GM10266 (cell line): ENCODE data around the gene ERMP1.
A peak's percentile ranks its signal among the peaks of the same experiment; 100 is the strongest.
"Not testable (repeated sequence)": the region's sequence is repeated elsewhere in the genome, so short reads cannot be mapped to it uniquely, and the experiment has no call there.

ENCODE experiments used
- DNase-seq: peaks from one replicate; pipeline ENCODE4 v3.0.0; 2012; ENCODE audit errors: extremely low spot score
- TF ChIP-seq, protein P1 (sequence below): IDR thresholded peaks from 2 replicates; pipeline ENCODE4 v1.5.1; 2012; ENCODE audit warnings: mild to moderate bottlenecking, low read depth; ENCODE audit not compliant: control insufficient read depth, insufficient read depth; ENCODE audit errors: missing control alignments

Gene ERMP1, protein sequence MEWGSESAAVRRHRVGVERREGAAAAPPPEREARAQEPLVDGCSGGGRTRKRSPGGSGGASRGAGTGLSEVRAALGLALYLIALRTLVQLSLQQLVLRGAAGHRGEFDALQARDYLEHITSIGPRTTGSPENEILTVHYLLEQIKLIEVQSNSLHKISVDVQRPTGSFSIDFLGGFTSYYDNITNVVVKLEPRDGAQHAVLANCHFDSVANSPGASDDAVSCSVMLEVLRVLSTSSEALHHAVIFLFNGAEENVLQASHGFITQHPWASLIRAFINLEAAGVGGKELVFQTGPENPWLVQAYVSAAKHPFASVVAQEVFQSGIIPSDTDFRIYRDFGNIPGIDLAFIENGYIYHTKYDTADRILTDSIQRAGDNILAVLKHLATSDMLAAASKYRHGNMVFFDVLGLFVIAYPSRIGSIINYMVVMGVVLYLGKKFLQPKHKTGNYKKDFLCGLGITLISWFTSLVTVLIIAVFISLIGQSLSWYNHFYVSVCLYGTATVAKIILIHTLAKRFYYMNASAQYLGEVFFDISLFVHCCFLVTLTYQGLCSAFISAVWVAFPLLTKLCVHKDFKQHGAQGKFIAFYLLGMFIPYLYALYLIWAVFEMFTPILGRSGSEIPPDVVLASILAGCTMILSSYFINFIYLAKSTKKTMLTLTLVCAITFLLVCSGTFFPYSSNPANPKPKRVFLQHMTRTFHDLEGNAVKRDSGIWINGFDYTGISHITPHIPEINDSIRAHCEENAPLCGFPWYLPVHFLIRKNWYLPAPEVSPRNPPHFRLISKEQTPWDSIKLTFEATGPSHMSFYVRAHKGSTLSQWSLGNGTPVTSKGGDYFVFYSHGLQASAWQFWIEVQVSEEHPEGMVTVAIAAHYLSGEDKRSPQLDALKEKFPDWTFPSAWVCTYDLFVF

DNA sequence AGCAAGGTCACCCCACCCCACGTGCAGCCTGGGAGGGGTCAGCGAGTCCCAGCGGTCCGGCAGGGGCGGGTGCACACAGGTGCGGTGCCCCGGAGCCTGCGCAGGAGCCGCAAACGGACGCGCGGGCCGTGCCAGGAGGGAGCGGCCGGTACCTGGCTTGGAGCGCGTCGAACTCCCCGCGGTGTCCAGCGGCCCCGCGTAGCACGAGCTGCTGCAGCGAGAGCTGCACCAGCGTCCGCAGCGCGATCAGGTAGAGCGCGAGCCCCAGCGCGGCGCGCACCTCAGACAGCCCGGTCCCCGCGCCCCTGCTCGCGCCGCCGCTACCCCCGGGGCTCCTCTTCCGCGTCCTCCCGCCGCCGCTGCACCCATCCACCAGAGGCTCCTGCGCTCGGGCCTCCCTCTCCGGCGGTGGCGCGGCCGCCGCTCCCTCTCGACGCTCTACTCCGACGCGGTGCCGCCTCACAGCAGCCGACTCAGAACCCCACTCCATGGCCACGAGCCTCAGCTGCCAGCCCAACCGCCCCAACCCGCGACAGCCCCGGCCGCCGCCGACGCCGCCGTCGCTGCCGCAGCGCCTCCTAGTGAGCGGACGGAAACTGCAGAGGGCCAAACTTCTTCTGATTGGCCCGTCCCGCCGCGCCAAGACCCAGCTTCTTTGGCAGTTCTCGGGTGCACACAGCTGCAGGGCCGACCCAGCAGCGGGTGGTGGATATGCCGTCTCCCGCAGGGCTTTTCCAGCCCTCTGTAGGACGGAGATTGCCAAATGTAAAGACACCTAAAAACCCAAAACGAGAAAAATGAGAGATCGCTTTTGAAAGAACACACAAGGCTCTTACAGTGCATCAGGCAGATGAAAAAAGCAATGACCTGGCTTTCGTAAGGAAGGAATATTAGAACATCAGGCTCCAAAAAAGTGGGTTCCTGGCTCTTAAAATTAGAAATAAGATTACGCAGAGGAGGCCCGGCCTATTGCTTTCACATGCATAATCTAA lies at the start of gene ERMP1:
Gene ERMP1 (minus strand): TSS at position 580 of the 992 bp plus-strand sequence. CDS start 90 bp downstream, at position 490.
- TF ChIP-seq, protein P1, sequence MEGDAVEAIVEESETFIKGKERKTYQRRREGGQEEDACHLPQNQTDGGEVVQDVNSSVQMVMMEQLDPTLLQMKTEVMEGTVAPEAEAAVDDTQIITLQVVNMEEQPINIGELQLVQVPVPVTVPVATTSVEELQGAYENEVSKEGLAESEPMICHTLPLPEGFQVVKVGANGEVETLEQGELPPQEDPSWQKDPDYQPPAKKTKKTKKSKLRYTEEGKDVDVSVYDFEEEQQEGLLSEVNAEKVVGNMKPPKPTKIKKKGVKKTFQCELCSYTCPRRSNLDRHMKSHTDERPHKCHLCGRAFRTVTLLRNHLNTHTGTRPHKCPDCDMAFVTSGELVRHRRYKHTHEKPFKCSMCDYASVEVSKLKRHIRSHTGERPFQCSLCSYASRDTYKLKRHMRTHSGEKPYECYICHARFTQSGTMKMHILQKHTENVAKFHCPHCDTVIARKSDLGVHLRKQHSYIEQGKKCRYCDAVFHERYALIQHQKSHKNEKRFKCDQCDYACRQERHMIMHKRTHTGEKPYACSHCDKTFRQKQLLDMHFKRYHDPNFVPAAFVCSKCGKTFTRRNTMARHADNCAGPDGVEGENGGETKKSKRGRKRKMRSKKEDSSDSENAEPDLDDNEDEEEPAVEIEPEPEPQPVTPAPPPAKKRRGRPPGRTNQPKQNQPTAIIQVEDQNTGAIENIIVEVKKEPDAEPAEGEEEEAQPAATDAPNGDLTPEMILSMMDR, result peak; percentile 96
- peak; percentile 88 for DNase-seq

DNA sequence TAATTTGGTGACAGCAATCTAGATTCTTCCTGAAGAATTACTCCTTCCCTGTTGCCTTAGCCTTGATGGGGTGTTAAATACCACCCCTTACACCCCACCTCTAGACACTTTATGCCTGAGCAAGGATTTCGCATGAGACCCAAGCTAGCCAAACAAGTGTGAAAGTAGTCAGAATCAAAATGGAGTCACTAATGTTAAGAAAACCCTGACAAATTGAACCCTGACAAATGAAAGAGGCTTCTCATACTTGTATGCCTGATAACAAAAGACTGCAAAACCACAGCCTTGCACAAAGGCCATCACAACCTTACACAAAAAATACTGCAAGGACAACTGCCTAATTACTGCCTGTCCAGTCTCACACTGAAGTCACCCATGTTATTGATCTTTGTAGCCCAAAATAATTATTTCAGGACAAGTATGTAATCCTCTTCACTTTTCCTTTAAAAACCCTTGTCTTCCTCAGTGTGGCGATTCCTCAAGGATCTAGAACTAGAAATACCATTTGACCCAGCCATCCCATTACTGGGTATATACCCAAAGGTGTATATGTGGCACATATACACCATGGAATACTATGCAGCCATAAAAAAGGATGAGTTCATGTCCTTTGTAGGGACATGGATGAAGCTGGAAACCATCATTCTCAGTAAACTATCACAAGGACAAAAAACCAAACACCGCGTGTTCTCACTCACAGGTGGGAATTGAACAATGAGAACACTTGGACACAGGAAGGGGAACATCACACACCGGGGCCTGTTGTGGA lies 49.5 kb upstream of the ERMP1 start:
- DNase-seq, result not testable (repeated sequence)

DNA sequence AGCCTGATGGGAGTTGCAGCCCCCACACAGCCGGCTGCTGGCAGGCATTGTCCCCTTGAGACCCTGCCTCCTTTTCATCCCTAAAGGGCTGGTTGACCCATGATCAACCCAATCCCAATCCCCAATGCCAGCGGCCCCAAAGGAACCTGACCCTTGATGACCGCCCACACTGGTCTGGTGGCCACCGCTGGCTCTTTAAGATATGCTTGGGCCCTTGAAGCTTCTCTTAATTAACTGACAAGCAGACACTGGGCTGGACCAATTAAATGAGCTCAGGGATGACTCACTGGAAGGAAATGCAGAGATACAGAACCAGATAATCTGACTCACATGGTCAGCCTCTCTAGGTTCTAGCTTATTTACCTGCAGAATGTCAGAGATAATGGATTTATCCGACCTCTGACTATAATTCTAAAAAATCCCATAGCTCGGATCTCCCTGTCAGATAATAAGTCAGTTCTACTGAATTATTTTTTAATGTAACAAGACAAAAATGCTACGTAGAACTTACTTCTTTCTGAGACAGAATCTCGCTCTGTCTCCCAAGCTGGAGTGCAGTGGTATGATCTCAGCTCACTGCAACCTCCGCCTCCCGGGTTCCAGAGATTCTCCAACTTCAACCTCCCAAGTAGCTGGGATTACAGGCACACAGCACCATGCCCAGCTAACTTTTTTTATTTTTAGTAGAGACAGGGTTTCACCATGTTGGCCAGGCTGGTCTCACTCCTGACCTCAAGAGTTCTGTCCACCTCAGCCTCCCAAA lies 46.7 kb upstream of the ERMP1 start:
- no peak for DNase-seq
- TF ChIP-seq, protein P1, result no peak

- TF ChIP-seq, protein P1, result no peak
- DNase-seq, result no peak
Measured at GRCh38 chr9:5876711-5877110, 43.8 kb upstream of the ERMP1 start.

GRCh38 chr9:5876026-5876425 lies 43.1 kb upstream of the ERMP1 start:
- TF ChIP-seq, protein P1, result no peak

DNA sequence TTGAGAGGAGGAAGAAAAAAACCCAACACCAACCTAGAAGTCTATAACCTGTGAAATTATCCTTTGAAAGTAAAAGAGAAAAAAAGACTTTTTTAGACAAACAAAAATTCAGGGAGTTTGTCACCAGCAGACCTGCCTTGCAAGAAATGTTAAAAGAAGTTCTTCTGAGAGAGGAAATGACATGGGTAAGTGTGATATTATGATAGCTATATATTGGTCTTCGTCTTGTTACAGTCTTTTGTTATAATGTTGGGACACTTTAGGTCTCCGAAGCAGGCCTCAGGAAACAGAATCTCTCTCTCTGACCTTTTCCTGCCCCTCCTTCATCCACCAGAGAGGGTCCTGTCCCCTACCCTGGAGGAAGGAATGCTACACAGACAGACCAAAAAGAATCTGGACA lies 41.1 kb upstream of the ERMP1 start:
- TF ChIP-seq, protein P1, result no peak
- DNase-seq, result no peak

More at GRCh38 chr9:5876026-5876425, 43.1 kb upstream of the ERMP1 start:
- peak; percentile 31 for DNase-seq
